ENCODE measurements around the gene SYNE4.

The SYNE4 gene

DNA sequence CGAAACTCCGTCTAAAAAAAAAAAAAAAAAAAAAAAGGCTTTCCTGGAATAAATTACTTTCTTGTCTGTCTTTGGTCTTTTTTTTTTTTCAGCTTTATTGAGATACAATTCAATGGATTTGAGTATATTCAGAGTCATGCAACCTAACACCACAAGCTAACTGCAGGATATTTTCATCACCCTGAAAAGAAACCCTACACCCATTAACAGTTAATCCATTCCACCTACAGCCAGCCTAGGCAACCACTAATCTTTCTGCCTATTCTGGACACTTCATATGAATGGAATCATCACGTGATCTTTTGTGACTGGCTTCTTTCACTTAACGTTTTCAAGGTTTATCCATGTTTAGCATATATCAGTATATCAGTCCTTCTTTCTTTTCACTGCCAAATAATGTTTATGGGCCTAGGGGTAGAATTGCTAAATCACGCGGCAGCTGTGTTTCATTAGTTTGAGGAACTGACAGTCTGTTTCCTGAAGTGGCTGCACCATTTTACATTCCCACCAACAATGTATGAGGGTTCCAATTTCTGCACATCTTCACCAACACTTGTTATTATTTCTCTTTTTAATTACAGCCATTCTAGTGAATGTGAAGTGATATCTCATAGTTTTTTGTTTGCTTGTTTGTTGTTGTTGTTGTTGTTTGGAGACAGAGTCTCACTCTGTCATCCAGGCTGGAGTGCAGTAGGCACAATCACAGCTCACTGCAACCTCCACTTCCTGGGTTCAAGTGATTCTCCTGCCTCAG, 52.6 kb downstream of the SYNE4 start:
- DNase-seq (ENCODE audit: low read depth) = no peak
